NCI-H510A (cell line): ENCODE data around the gene CHRD.

ENCODE experiments used
- DNase-seq: peaks from one replicate; lab custom pipeline; 2025; lab: John Stamatoyannopoulos, UW

Gene CHRD

DNA sequence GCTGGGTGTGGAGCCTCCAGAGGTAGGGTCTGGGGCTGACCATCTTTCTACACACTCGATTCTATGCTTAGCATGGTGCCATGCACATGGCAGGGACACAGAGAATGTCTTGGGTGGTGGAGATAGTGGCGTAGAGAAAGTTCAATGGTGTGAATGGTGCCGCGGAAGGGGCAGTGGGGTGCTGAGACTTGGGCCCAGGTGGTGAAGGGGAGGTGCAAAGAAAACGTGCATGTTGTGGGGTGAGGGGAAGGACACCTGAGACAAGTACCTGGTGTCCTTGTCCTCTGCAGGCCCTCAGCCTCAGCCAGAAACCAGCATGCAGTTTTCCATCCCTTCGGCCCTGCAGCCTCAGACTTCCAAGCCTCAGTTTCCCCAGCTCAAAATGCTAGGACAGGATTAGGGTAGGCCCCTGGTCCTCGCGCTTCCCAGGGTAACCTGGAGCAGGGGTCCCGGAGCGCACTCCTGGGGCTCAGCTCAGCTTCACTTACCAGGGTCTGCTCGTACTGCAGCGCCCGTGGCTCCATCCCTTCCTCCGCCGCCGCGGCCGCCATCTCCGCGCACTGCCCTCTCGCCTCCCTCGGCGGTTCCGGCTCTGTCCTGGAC lies 18.8 kb upstream of the CHRD start:
- no peak for DNase-seq

DNA sequence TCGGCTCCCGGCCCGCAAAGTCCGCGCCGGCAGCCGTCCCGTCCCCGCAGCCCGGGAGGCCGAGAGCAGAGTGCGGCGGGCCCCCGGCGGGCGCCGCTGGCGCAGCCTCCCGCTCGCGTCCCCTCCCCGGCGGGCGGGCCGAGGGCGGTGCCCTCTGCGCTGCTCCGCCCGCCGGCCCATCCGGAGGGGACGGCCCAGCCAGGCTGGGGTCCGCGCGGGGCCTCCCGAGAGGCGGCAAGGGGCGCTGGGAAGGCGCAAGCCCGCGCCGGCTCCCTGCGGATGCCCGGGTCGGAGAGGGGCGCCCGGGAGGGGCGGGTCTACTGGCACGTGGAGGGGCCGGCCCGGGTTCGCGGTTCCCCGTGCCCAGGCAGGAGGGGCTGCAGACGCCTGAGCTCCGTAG lies 18.3 kb upstream of the CHRD start, which contains the start of the genes CLCN2 and POLR2H:
TSS of gene CLCN2 (minus strand) at position 74 of the 400 bp plus-strand sequence. CDS start 126 bp downstream, outside the sequence.
TSS of gene POLR2H (plus strand) at position 179 of the 400 bp plus-strand sequence. CDS start 1,783 bp downstream, outside the sequence.
- peak; percentile 48 for DNase-seq

DNA sequence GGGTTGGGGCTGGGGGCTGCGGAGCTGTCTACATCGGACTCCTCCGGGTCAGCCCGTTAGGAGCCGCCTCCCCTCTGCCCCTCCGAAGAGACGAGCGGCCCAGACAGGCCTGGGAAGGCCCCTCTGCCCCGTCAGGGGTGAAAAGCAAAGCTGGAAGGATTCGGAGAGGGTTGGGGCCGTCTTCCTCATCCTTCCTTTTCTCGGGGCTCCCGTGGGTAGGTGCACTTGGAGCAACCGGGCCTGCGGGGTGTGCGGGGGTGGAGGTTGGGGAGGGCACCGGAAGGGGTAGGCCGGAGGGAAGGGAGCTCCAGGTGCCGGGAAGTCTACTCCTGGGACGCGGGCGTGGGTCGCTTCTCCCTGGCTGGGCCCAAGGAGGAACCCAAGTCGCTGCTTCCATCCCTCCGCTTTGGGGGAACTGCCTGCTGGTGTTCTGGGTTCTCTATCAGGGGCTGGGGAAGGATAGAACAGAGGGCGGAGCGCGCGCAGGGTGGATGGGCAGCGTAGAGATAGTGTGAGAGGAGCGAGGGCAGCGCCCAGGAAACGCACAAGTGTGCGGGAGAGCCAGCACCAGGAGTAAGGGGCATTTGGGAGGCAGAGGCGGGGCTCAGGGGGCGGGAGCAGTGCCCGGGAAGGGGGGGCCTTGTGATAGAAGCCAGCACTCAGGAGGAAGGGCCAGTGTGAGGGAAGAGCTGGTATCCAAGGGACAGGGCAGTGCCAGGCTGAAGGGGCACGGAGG lies 17.8 kb upstream of the CHRD start:
- DNase-seq = peak; percentile 75

DNA sequence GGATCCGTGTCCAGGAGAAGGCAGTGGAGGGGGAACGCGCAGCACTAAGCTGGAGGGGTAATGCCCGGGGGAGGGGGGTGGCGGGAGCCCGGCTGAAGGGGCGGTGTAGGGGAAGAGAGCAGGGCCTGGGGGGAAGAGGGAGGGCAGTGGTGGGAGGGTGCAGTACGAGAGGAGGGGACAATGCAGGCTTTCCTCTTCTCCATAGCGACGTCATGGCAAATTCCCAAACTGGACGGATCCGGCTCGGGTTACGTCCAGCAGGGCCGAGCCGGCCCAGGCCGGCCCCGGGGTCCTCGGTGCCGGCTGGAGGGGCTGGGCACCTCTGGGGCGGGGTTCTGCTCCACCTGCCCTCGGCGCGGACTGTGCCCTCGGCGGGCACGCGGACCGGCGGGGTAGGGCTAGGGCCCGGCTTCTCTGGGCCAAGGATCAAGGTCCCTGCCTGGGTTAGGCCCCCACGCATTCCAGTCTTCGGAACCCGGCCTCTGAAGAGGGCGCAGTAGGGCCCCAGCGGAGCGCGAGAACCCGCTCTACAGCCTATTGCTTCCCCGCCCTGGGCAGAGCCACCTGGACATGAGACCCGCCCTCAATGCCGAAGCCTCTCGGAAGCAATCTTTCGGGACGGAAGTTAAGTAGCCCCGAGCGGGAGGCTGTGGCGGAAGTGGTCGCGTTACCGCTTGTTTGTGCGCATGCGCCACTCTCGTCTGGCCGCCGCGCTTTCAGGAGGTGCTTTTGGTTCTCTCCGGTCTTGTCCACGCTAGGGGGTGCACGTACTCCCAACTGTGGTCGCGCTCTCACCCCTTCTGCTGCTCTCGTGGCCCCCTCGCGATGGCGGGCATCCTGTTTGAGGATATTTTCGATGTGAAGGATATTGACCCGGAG lies 16.9 kb upstream of the CHRD start:
- DNase-seq = peak; percentile 96

DNA sequence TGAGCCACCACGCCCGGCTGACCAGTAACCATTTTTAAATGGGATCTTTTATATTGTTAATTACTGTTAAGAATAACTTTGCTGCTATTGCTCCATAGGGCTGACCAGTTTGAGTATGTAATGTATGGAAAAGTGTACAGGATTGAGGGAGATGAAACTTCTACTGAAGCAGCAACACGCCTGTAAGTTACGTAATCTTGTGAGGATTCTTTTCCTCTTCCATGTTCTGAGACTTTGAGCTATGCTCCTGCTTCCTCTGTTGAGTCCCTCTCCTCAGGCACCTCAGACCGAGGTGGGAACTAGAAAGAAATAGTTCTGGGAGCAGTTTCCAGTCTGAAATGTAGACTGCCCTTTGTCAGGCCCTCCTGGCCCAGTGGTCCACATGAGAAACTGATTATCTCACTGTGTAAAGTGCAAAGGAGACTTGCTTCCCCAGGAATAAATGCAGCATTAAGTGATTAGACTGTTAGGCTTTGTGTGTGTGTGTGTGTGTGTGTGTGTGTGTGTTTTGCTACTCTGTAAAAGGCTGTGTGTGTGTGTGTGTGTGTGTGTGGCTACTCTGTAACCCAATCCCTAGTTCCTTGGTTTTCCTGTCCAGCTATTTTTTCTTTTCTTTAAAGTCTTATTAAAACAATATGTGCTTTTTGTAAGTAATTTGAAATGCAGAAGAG lies 13.1 kb upstream of the CHRD start:
- DNase-seq = no peak

DNA sequence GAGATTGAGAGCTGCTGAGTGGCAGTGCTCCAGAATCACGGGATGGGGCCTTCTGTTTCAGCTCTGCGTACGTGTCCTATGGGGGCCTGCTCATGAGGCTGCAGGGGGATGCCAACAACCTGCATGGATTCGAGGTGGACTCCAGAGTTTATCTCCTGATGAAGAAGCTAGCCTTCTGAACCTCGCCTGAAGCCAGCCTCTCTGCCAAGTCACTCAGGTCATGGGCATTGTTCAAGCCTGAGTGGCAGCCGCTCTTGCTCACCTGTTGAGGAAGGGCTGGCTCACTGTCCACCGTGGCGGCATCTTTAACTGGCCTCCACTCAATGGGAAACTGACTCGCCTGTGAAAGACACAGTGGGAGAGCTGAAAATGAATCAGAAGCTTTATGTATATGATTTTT lies 11.7 kb upstream of the CHRD start:
- DNase-seq = no peak

DNA sequence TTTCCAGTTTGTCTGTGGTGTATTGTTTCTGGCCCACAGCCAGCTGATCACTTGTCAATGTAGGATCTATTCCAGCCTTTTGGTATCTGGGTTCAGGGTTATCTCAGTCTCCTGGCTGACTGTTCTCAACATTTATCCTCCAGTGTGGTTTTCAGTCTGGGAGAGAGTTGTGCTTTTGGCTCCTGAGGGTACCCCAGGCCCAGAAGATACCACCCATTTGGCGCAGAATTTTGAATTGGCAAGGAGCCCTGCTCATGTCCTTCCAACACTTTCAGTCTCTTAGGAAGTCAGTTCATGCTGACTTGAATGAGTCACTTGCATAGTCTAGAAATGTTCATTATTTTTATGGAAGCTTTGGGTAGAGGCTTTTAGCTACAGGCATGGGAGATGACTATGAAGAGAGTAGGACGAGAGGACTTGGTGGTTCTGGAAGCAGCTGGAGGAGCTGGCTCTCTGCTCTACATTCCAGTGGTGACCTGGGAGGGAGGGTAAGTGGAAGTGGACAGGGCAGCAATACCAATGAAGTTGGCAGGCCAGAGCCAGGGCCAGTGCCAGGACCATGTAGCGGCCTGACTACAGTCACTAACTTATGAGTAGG lies 11.2 kb upstream of the CHRD start:
- no peak for DNase-seq

DNA sequence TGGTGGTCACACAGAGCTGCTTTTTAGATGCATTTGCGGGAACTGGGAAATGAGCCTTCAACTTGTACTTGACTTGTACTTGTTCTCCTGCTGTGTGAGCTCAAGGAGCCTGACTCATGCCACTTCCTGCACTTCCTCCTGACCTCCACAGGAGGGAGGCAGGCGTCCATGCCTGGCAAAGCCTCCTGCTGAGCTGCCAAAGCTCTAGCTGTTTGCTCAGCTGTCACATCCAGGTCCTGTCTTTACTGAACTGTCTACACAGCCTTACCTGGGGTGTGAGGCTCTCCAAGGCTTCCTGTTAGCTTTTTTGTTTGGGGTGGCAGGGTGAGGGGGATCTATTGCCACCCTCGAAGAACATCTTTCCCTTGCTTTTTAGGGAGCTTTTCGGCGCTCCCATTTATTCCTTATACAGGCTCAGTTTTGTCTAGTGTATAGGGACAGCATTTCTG lies 8.3 kb upstream of the CHRD start:
- peak; percentile 89 for DNase-seq

DNA sequence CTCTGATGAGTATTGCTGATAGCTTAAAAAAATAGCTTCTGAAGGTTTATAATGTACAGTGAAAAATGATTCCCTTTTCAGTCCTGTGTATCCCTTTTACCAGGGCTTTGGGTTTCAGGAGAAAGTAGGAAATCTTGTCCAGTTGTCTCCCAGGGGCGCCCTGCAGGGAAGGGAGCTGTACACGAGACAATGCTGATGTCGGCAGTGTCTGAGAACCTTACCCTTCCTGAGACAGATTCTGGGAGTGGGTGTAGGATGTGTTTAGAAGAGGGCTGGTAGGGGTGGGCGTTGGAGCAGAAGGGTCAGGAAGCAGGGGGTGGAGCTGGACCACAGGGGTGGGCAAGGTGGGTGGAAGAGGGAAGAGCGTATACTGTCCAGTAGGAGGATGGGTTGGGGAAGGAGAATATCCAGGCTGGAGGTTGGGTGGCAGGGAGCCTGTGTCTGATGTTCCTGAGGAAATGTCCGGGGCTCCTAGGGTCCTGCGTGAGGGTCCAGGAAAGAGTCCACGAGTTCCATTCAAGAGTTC lies 7.5 kb upstream of the CHRD start:
- no peak for DNase-seq

DNA sequence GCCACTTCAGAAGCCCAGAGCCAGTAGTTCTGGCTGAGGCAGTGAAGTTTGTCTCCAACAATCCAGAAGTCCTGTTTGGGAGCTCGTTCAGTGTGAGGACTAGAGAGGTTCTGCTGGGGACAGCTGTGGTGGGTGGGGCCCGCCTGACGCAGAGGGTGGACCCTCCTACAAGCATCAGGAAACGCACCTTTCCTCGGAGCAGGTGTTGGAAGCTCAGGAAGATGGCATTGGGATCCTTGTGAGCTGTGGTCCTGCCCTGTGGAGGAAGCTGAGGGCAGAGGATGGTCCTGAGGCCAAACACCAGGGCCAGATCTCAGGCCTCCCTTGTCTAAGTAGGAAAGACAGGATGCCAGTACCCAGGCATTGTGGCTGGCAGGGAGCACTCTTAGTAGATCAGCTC lies 6.9 kb upstream of the CHRD start:
- no peak for DNase-seq

DNA sequence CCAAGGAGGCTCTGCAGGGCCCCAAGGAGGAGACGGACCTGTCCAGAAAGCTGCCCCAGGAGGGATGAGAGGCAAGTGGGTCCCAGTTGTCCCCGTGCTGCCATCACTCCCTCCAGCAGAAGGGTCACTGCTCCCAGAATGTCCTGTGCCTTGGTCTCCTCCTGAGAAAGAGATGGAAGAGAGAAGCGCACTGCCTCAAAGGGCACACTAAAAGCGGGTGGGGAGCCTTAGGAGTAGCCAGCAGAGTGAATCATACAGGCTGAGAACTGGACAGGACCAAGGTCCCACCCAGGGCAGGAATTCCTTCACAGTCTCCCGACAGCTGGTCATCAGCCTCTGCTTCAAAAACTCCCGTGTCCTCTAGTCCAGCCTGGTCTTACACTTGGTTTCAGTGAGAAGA lies 6.4 kb upstream of the CHRD start:
- DNase-seq = no peak

DNA sequence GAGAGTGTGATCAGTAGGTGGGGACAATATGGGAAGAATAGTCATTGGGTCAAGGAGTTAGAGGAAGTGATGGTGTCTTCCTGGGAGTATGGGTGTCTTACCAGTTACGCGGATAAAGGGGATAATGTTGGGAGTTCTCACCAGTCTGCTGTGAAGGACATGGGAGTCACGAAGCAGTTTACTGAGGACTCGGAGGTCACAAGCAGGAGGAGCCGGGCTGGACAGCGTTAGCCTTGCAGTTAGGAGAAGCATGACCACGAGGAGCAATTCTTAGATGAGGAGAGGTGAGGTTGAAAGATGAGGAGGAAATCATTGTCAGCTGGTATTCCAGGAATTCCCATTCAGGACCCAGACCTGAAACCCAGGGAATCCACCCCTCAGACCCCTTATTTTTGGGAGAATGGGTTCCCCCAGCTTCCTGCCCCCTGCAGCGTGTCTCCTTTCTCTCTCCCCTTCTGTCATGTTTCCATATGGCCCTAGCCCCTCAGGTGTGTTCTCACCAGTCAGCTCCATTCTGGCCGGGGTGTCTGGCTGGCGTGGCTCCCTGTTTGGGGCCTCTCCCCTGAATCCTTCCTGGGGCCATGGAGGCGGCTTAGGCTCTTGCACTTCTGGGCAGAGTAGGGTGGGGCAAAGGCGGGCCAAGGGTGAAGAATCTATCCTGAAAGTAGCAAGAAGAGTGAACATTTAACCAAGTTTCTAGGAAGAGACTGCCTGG lies 4.0 kb upstream of the CHRD start:
- no peak for DNase-seq

DNA sequence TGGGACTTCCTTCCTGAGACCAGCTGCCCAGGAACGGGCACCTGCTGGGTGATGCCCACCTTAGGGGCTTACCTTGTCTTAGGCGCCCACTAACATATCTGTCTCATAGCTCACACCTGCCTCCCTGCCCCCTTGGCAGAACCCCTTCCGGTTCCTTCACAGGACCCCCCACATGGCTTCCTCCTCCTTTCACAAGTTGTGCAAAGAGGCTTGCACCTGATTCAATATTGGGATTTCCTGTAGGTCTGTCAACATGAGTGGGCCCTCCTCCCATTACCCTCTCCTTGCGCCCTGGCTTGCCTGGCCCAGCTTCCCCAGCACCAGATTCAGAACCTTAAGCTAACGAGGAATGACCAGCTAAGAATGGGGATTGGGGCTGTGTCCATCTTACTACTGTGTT lies 2.5 kb upstream of the CHRD start:
- no peak for DNase-seq

DNA sequence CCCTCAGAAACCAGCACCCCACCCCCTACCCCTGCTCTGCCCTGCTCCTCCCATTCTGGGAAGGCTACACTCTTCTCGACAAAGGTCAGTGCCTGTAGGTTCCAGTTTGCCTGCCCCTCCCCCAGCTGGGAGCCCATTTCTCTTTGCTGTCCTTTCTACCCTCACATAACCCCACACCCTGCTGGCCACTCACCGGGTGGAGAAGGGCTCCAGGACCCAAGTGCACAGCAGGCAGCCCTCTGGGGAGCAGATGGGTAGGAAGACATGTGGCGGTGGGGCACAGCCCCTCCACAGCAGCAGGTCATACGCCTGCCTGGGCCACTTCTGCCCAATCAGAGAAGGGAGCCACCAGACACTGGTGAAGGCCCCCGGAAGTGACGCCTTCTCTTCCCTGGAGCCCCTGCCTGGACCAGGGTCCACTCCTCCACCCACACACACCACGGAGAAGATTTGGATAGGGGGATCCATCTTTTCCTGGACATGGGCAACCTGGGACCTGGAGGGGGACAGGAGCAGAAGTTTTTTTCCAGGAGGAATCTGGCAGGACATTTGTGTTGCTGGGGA lies 1.9 kb upstream of the CHRD start, which contains the start of gene THPO:
TSS of gene THPO (minus strand) at position 326 of the 564 bp plus-strand sequence. CDS start 1,948 bp downstream, outside the sequence.
- DNase-seq = peak; percentile 65

DNA sequence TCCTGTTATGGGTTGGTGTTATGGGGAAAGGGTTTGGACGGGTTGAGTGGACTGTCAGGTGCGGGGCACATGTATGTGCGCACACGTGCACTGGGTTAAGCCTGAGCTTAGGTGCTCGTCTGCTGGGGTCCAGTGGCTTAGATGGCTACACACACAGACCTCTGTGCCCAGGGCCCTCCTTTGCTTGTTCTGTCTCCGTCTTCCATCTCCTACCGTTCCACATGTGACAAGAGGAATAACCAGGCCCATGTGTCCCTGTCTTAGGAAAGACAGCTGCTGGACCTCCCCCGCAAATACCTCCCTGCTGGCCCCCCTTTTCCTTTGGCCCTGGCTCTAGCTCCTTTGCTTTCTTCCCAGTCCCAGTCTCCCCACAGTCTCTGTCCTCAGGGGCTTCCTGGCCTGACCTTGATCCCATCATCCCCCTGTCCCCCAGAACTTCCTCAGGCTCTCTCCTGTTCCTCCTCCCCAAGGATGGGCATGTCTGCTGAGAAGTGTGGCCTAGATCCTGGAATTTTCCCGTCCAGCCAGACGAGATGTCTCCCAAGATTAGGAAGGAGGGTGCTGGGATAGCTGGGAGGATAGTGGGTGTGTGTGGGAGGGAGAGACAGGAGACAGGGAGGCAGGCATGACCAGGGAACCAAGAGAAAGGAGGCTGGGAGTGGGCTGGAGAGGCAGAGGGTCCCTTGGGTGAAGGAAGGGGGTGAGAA lies 1.1 kb upstream of the CHRD start:
- no peak for DNase-seq

DNA sequence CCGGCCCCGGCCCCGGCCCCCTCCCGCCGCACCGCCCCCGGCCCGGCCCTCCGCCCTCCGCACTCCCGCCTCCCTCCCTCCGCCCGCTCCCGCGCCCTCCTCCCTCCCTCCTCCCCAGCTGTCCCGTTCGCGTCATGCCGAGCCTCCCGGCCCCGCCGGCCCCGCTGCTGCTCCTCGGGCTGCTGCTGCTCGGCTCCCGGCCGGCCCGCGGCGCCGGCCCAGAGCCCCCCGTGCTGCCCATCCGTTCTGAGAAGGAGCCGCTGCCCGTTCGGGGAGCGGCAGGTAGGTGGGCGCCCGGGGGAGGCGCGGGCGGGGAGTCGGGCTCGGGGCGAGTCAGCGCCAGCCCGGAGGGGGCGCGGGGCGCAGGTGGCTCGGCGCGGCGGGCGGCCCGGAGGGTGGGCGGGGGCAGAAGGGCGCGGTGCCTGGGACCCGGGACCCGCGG lies 352 bp downstream of the CHRD start:
- peak; percentile 36 for DNase-seq

DNA sequence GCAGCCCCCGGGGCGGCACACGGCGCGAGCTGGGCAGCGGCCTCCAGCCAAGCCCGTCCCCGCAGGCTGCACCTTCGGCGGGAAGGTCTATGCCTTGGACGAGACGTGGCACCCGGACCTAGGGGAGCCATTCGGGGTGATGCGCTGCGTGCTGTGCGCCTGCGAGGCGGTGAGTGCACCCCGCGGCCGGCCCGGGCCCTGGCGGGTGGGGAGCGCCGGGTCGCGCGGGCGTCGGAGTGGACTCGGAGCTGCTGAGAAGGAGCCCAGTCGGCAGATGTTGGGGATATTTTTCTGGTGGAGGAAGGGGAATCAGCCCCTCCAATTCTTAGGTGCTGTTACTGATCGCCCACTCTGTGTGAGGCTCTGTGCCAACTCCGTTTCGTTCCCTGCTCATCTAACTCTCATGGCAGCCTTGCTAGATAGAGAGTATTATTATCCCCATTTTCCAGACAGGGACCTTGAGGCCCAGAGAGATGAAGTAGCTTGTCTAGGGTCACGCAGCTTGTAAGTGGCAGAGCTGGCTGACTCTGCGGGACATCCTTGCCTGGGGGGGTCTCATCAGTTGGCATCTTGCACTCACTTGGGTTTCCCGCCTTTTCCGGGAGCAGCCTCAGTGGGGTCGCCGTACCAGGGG lies 890 bp downstream of the CHRD start:
- no peak for DNase-seq

DNA sequence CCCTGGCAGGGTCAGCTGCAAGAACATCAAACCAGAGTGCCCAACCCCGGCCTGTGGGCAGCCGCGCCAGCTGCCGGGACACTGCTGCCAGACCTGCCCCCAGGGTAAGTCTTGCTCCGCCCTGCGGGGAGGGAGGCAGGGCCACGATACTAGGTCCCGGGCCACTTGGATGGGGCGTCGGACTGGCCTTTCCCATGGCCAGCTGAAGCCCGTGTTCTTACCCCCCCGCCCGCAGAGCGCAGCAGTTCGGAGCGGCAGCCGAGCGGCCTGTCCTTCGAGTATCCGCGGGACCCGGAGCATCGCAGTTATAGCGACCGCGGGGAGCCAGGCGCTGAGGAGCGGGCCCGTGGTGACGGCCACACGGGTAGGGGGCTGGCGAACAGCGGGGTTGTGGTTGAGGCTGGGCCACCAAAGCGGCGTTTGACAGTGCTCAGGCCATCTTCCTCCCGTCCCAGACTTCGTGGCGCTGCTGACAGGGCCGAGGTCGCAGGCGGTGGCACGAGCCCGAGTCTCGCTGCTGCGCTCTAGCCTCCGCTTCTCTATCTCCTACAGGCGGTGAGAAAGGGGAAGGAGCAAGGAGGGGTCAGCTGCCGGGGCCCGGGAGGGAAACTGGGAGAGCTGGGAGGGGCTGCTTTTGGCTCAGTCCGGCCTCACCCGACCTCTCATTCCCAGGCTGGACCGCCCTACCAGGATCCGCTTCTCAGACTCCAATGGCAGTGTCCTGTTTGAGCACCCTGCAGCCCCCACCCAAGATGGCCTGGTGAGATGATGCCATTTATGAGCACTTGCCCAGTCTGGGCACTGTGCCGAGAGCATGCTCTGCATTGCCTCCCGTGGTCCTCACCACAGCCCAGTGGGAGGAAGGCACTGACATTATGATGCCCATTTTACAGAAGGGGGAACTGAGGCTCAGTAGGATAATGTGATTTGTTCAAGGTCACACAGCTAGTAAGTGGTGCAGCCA lies 1.7 kb downstream of the CHRD start:
- no peak for DNase-seq
